Regular cardiac myocyte (primary cell): ENCODE measurements around the gene AFAP1L2. TPM values are rescaled to one million over a fixed set of nuclear protein-coding genes. Genes with fewer than 3 reads are reported as not detected.

Experiments used
- total RNA-seq: library from RNA; depleted of rRNA; stranded (reverse); fragments of >200 nt; gene quantifications from 2 replicates; pipeline ENCODE4 v1.2.3, GENCODE V29; 2014

Gene AFAP1L2, protein sequence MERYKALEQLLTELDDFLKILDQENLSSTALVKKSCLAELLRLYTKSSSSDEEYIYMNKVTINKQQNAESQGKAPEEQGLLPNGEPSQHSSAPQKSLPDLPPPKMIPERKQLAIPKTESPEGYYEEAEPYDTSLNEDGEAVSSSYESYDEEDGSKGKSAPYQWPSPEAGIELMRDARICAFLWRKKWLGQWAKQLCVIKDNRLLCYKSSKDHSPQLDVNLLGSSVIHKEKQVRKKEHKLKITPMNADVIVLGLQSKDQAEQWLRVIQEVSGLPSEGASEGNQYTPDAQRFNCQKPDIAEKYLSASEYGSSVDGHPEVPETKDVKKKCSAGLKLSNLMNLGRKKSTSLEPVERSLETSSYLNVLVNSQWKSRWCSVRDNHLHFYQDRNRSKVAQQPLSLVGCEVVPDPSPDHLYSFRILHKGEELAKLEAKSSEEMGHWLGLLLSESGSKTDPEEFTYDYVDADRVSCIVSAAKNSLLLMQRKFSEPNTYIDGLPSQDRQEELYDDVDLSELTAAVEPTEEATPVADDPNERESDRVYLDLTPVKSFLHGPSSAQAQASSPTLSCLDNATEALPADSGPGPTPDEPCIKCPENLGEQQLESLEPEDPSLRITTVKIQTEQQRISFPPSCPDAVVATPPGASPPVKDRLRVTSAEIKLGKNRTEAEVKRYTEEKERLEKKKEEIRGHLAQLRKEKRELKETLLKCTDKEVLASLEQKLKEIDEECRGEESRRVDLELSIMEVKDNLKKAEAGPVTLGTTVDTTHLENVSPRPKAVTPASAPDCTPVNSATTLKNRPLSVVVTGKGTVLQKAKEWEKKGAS
- 0.19 and 1.4 TPM in 2 replicates for total RNA-seq

DNA sequence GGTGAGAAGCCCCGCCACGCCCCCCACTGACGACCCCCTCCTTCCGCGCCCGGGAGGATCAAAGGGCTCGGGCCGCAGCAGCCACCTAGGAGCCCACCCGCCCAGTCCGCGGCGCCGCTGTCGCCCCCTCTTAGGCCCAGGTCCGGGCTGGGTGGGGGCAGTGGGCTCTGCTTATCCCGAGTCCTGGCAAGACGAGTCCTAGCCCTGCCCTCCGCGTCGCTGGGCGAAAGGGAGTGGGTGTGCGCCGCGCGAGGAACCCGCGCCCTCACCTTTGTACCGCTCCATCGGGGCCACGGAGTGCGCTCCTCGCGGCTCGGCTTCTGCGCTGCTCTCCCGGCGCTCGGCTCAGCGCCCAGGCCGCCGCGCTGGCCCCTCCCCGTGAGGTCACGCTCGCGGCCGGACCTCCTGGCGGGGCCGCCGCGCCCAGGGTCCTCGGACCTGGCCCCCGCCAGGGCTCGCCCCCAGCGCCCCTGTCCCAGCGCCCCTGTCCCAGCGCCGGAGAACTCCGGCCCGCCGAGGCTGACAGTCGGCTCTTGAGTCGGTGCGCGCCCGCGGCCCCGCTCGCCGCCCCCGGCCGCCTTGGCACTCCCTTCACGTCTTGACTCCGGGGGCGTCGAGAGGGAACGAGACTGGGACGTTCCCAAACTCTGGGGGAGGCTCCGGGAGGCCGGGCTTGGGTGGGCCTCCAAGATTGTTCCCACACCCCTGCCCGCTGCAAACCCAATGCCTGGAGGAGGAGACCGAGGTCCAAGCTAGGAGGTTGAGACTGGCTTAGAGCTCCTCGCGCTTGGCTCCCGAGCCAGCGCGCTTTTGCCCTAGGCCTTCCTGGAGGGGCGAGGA is at the start of gene AFAP1L2:
AFAP1L2 (minus strand) TSS at position 332 of the 840 bp plus-strand sequence; CDS start at position 285, 47 bp downstream.

Other genes with a start within 250 kb of the AFAP1L2 start
- gene CCDC186, start 230.3 kb downstream of the AFAP1L2 start, total RNA-seq, result 15.1 and 20.0 TPM in 2 replicates
- gene TDRD1, start 225.1 kb downstream of the AFAP1L2 start, total RNA-seq, result 1.9 and 5.1 TPM in 2 replicates
- under 0.01 TPM in 2 replicates for gene VWA2, start 165.2 kb downstream of the AFAP1L2 start, total RNA-seq